Ovary (tissue), 3 donors: Measurements from ENCODE around the gene OR52A1.

Experiments
- EP300 ChIP-seq: sonication (generic); formaldehyde crosslinking; IDR thresholded peaks from one replicate; pipeline ENCODE4 v1.6.1; 2017; ENCODE audit warnings: antibody characterized with exemption
- TF ChIP-seq, protein P1 (sequence below), 3 donors: fragments of 450-650 bp in 2 of 3; fragments of 200-600 bp in 1 of 3; IDR thresholded peaks; one replicate each; pipeline versions ENCODE4 v1.5.1 to v1.8.0; 2016 to 2022; ENCODE audit warnings: antibody characterized with exemption in 3 of 3, mild to moderate bottlenecking in 1 of 3
- donor health status: DM: no; HTN: no; CAD: no.

- TF ChIP-seq, protein P1, sequence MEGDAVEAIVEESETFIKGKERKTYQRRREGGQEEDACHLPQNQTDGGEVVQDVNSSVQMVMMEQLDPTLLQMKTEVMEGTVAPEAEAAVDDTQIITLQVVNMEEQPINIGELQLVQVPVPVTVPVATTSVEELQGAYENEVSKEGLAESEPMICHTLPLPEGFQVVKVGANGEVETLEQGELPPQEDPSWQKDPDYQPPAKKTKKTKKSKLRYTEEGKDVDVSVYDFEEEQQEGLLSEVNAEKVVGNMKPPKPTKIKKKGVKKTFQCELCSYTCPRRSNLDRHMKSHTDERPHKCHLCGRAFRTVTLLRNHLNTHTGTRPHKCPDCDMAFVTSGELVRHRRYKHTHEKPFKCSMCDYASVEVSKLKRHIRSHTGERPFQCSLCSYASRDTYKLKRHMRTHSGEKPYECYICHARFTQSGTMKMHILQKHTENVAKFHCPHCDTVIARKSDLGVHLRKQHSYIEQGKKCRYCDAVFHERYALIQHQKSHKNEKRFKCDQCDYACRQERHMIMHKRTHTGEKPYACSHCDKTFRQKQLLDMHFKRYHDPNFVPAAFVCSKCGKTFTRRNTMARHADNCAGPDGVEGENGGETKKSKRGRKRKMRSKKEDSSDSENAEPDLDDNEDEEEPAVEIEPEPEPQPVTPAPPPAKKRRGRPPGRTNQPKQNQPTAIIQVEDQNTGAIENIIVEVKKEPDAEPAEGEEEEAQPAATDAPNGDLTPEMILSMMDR (IDR thresholded peaks at IDR 0.05): no peak
- TF ChIP-seq EP300: no peak
Observed at GRCh38 chr11:5171856-5172255, 17.3 kb upstream of the OR52A1 start.
